Stimulated activated CD8-positive, alpha-beta memory T cell treated with anti-CD3 and anti-CD28 coated beads, Interleukin-4, amount 100 ng/mL, for 4 hours (primary cell): ENCODE results near the gene MTR.
"Not testable (repeated sequence)": the region's sequence is repeated elsewhere in the genome, so short reads cannot be mapped to it uniquely, and the experiment has no call there.

Source experiments
- DNase-seq, 2 donors: peaks; one replicate each; pipeline ENCODE4 v3.0.0-alpha.2; 2020; ENCODE audit warnings: low read depth in 2 of 2, low spot score in 1 of 2

MTR gene

DNA sequence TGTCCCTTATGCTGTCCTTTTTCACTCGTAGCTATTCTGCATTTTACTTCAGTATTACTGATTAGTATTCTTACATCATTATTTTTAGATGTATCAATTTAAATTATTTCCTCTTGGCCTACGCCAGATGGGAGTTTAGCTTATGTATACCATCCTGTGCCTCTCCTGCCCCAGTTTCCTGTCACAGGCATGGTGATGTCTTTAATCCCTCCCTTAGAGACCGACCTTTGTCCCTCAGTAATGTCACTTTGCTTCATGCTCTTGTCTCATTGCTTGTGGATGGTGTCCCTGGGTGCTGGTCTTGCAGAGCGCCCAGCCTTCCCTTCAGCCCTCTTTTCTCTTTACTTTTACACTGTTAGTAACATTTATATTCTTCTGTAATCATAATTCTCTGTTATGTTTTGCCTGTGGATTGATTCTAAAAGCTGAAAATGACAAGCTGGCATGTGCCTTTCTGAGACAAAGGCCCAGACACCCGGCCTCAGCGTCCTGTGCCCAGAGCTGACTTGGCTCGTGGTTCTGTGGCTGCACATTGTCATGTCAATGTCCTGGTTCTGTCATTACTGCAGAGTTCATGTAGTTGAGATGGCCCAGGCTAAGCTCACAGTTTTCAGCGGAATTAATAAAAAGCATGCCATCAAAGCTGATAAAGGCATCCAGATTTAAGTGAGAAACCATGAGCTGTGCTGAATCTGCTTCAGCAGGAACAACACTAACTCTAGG, 100.7 kb downstream of the MTR start:
- DNase-seq, result no peak

DNA sequence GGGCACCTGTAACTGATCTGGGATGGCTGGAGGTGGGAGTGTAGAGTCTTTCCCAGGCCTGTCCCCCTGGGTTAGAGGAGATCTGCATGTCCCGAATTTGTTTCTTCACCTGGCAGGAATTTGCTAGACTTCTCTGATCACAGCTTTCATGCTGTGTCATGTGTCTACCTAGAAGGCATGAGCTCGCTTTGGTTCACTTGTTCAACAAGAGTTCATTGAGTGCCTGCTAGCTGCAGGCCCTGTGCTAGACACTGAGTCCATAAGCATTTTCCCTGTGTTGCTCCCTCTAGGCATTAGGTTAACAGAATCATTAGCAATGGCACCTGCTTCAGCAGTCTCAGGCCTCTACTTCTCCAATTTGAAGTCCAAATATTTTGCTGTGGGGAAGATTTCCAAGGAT, 101.6 kb downstream of the MTR start:
- DNase-seq, result no peak

DNA sequence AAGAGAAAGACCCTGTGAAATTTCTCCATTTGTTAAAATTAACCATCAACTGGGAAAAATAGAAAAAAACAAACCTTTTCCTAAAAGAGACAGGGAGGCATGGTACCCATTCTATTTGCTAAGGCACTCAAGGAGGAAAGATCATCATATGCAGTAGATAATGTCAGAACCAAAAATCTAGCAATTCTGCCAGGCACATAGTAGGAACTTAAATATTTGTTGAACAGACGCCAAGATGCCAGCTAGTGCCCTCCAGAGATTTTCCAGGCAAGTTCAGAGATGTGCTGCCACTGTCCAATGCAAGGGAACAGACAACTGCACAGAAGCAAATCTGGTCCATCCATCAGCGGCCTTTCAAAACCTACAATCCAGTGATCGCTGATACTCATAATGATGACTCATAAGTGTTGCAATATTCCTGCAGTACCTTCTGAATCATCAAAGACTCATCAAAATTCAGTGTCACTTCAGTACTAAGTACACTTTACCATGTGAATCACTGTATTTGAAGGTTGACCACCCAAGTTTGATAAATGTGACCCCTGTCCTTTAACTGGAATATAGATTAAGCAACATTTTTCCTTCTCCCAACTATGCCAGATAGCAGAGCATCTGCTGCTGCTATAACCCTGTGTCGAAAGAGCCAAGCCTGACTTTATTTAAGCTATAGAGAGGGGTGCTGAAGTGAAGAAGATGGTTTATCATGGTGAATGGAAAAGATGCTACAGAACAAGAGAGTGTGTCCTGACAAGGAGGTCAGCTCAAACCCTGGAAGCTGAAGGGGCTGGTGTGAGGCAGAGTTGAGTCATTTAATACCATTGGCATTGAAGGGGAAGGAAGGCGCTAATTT, 110.0 kb downstream of the MTR start:
- DNase-seq, result no peak

DNA sequence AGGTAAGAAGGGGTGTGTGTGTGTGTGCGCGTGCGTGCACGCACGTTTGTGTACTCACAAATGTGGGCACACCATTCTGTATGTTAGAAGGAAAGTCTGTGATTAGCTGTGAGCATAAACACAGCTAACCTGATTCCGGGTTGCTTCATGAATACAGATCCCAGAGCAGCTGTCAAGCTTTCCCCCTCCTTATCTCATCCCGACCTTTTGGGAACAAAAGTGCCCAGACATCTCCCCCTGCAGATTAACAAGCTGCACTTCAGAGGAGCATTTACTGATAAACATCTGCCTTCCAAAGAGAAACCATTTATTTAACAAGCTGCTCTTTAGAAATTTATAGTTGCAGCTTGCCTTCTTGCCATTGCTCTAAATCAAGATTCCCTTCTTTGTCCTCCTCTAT, 112.1 kb downstream of the MTR start:
- no peak for DNase-seq

DNA sequence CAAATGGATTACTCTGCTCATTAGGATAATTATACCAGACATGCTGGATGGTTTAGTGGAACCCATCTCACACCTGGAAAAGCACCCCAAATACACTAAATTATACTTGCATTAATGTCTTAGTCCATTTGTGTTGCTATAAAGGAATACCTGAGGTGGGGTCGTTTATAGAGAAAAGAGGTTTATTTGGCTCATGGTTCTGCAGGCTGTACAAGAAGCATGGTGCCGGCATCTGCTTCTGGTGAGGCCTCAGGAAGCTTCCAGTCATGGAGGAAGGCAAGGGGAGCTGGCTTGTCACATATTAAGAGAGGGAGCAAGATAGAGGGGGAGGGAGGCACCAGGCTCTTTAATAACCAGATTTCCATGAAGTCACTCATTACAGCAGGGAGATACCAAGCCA, 113.6 kb downstream of the MTR start:
- DNase-seq, result no peak

DNA sequence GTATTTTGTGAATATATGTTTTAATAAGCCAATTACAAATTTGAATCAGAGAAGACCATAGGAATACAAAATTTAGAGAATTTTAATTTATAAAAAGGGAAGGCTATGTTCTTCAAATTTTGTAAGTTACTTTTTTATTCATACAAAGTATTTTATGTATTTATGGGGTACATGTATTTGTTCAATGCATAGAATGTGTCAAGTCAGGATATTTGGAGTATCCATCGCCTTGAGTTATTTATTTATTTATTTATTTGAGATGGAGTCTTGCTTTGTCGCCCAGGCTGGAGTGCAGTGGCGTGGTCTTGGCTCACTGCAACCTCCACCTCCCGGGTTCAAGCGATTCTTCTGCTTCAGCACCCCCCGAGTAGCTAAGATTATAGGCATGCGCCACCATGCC, 116.0 kb downstream of the MTR start:
- DNase-seq, result not testable (repeated sequence)

DNA sequence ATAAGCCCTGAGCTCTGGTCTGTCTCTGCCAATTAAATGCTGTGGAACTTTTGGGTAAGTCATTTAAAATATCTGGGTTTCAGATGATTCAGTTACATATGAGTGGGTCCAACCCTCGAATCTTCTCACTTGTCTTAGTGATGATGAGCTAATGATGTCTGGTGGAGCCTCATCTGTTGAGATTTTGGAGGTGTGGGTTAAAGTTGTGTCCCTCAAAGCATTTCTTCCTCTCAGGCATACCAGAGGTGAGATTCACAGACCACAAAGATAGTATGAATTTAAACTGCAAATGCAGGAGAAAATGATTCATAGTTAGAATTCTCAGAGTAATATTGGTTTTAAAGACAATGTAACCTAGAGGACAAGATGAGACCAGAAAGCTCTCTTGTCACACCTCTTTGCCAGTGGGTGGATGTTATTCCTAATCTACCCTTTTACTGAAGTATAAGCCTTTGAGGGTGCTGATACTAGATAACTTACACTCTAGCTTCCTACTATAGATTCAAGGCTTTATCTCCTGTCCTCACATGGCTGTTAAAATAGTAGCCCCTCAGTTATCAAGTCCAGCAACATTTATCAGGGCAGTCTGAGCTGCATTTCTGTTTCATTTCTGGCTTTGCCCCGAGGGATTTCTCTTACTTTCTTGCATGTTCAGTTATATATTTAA, 118.4 kb downstream of the MTR start:
- no peak for DNase-seq

DNA sequence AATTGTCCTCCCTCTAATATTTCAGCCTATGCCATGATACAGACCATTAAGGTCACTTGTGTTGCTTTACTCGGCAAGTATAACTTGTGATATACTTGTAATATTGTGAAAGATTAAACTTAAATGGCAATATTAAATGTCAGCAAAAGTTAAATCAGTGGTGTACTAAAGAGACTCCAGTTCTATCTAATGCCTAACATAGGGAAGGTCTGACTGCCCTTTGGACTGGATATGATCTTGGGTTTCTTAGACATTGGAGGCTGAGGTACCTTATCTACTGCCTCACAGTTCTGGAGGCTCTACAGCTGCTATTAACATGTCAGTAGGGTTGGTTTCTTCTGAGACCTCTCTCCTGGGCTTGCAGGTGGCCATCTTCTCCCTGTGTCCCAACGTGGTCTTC, 119.3 kb downstream of the MTR start:
- DNase-seq, result no peak

DNA sequence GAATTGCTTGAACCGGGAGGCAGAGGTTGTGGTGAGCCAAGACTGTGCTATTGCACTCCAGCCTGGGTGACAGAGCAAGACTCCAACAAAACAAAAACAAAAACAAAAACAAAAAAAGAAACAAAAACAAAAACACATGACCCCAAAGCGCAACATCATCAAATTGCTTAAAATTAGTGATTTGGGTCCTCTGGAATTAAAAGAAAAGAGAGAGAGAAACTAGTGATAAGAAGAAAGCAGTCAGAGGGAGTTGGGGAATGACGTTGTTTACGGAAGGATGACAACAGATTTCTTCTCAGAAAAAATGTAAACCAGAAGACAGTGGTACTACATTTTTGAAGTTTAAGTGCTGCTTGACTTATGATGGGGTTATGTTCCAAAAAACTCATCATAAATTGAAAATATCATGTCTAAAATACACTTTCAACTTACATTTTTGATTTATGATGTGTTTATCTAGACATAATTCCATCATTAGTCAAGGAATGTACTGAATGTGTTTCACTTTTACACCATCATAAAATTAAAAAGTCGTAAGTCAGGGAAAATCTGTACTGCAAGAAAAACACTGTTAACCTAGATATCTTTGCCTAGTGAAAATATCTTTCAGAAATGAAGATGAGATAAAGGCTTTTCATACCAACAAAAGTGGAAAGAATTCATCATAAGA, 121.2 kb downstream of the MTR start:
- no peak for DNase-seq

DNA sequence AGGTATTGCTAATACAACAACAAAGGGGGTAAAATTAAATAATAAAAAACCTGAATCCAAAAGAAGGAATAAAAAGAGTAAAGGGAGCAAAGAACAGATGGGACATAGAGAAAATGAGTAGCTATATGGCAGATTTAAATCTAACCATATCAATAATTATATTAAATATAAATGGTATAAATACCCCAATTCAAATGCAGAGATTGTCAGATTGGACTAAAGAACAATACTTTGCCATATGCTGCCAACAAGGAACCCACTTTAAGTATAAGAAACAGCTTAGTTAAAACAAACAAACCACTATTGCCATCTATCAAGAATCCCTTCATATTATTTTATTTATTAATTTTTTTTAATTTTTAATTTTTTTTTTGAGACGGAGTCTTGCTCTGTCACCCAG, 122.4 kb downstream of the MTR start:
- DNase-seq, result no peak

DNA sequence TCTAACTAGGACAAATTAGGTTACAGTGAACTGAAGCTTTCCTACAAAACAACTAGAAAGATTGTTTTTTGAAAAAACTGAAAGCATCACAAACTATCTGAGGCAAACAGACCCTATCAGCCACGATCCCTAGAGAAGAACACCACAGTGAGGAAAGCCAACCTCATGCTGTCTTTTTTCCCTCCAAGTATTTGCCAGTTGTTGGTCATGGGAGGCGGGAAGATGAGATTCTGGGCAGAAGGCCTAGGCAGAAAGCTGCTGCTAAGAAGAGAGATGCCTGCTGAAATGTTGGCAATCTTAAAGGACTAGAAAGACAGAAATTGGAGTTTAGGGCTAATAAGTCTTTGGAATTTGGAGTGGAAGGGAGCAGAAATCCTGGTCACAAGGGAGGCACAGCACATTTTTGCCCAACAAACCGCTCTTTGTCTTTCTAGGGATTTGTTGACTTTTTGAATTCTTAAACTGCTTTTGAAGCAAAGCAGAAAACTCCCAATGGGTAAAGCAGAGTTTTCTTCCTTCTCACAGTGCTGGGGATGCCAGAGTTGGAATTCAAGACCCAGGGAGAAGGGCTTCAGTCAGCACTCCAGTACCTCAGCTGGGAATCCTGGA, 125.3 kb downstream of the MTR start:
- DNase-seq, result no peak

DNA sequence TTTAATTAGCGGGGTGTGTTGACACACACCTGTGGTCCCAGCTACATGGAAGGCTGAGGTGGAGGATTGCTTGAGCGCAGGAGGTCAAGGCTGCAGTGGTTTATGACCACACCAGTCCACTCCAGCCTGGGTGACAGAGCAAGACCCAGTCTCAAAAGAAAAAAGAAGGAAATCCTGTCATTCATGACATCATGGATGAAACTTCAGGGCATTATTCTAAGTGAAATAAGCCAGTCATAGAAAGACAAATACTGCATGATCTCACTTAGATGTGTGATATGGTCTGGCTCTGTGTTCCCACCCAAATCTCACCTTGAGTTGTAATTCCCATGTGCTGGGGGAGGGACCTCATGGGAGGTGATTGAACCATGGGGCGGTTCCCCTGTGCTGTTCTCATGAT, 126.5 kb downstream of the MTR start:
- DNase-seq, result no peak

DNA sequence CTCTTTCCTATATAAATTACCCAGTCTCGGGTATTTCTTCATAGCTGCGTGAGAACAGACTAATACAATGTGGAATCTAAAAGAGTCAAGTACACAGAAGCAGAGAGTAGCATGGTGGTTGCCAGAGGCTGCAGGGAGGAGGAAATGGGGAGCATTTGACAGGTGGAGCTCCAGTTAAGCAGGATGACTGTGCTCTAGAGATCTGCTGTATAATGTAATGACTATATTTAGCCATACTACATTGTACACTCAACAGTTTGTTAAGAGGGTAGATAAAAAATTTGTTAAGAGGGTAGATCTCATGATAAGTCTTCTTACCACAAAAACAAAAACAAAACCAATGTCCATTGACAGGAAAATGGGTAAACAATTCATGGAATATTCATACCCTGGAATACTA, 127.1 kb downstream of the MTR start:
- DNase-seq, result no peak

DNA sequence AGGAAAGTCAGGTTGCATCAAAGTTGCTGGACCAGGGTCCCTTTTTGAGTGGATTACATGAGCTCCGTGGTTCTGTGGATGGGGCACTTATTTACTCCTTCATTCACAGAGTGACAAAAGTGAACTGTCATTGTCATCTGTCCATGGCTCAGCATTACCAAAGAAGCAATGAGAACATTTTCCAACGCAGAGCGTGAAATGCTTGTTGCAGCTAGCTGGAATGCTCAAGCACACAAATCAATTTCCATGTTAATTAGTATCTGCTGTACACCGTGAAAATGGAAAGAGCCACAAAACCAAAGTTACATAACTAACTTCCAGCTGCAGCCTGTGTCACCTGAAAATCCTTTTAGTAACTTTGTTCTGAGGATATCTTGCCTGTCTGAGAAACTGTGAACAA, 130.3 kb downstream of the MTR start:
- DNase-seq, result no peak

DNA sequence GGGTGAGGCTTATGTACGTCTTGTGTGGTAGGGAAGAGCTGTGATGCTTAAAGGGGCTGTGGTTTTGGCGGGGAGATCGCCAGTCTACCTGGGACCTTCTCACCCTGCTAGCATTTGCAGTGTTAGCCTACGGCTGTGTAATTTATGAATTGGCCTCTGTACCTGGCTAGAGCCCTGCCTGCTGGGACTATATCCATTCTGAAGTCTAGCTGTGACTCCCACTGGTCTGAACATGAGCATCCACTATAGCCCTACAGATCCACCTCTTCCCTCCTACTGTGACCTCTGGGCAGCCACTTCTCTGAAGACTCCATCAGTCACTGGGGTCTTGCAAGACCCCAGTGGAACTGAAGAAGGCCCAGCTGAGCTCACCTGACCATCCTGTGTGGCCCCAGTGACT, 135.4 kb downstream of the MTR start:
- DNase-seq, result no peak

DNA sequence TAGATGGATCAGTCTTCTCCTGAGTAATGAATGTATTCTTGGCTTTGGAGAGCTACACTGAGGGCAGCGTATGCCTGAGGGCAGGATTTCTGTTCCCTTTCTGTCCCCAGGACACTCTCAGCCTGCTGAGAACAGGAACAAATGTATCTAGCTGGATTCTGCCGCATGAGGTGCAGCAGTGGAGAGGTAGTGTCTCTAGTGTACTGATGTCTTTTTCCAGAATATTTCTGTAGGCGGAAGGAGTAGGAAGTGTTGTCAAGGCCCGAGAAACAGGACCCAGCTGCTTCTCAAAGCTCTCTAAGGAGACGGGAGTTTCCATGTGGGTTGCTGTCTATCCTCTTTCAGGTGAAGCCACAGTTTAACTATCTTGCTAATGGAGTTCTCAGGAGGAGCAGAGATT, 143.7 kb downstream of the MTR start:
- DNase-seq, result no peak

DNA sequence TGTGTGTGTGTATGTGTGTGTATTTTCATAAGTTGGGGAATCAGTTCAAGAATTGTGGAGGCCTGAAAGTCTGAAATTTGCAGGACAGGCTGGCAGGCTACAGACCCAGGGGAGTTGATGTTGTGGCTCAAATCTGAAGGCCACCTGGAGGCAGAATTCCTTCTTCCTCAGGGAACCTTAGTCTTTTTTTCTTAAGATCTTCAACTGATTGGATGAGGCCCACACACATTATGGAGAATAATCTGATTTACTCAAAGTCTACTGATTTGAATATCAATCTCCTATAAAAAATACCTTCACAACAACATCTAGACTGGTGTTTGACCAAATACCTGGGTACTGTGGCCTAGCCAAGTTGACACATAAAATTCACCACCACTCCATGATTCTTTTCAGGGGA, 147.3 kb downstream of the MTR start:
- no peak for DNase-seq

DNA sequence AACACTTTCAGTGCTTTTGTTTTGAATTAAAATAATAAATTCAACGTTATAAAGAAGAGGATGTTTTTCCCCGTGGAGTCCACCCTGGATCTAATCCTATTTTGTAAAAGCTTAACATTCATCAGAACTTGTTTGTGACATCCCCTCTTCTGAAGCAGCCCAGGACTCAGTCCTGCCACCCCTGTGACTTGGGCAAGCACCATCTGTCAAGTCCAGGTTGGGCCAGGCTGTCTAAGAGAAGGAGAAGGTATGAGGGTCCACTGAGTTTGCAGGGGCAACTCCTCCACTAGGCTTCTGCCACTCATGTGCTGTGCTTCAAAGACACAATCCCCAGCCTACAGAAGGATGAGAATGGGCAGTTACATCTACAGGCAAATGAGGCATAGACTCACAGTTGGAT, 149.5 kb downstream of the MTR start:
- DNase-seq, result no peak

DNA sequence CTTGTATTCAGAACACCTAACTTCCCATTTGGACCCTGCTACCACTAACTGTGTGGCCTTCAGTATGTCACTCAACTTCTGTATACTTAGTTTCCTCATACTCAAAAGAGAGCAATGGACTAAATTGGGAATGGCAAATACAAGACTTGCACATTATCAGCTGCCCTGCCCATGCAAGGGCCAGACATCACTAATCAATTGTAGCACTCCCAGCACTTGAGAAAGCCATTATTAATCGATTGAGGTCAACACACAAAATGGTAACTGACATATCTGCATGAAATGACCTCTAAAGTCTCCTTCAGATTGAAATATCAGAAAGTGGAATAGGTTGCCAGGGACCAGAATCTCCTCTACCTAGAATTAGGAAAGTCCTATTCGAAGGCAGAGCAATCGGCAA, 149.9 kb downstream of the MTR start:
- DNase-seq, result no peak

DNA sequence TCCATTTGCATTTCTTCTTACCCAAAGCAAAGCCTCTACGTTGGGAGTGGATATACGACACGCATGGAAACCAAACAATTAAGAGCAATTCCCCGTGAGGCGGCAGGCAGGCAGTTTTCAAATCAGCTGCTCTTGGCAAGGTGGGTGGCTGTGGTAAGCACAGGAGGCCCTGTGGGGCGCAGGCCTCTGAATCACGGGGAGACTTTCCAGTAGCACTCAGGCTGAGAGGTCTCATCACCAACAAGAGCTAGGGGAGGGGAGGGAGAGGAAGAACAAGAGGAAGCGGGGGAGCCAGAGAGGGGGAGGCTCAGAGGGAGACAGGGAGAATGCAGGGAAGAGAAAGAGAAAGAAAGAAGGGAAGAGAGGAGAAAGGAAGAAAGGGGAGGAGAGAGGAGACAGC, 152.7 kb downstream of the MTR start:
- DNase-seq, result no peak

DNA sequence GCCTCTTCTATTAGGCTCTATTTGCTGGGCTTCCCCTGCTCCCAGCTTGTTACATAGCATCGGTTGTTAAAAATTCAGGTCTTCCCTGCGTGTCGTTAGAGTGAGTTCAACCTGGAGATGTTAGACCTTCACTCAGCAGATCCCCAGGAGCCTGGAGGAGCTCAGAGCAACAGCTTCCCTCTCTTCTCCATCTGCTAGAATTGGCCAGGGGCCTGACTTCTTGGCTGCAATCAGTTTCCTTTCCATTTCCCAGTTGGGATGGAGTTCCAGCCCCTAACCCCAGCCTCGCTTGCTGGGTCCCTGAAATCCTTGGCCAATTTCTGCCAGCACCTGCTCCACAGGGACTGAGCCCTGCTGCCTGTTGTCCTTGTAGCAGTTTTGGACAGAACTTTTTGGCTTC, 153.3 kb downstream of the MTR start:
- DNase-seq, result no peak
